Measurements from ENCODE around the gene LBH.
A peak's percentile ranks its signal among the peaks of the same experiment; 100 is the strongest.
"Not testable (repeated sequence)": the region's sequence is repeated elsewhere in the genome, so short reads cannot be mapped to it uniquely, and the experiment has no call there.

The LBH gene

DNA sequence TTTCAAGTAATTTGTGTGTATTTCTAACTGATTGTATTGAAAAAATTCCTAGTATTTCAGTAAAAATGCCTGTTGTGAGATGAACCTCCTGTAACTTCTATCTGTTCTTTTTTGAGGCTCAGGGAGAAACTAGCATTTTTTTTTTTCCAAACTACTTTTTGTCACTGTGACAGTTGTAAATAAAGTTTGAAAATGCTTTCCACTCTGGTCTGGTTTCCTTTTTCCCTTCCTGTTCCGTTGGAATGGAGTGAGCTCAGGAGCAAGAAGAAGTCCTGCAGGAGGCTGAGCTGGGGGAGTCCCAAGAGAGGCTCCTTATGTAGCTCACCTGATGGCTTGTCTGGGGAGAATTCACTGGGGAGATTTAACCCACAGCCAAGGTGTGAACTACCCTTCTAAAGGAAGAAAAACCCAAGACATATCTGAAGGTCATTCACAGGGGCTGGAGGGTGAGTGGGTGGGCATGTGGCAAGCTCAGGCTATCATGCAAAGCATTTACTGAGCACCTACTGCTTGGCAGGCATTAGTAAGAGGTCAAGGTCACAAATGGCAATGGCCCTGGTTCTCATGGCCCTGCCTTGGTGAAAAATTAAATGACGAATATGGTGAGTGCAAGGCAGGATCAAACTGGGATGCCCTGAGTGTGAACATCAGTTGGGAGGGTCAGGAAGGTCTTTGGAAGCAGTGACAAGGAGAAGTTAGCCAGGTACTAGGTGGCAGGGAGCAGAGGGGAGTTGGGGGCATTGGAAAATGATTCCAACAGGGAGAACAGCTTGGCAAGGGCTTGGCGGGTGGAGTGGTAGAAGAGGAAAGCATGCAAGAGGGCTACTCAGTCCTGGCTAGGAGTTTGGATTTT lies 28.7 kb downstream of the LBH start:
- DNase-seq, result no peak

DNA sequence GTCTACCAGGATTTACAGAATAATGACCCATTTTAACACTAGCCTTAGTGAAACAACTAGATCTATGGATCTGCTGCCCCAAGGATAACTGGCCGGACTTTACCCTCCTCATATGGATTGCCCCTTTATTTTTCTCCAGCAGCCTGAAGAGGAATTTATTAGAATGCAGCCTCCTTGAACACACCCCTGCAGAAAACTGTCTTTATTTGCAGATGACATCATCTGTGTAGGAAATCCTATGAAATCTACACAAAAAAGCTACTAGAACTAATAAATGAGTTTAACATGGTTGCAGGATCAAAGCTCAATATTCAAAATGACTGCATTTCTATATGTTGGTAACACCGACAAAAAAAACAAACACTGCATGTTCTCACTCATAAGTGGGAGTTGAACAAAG lies 29.6 kb downstream of the LBH start:
- no peak for DNase-seq

DNA sequence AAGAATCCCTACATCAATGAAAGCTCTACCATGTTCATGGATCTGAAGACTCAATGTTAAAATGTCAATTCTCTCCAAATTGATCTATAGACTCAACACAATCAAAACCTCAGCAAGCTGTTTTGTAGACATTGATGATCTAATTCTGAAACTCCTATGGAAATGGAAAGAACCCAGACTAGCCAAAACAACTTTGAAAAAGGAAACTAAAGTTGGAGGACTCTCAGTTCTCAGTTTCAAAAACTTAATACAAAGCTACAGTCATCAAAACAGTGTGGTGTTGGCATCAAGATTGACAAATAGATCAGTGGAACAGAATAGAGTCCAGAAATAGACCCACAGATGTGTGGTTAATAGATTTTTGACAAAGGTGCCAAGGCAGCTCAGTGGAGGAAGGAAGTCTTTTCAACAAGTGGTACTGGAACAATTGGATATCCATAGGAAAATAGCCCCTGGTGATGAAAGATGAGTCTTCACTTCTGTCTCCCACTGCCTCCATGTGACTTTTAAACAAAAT lies 30.4 kb downstream of the LBH start:
- DNase-seq, result no peak

DNA sequence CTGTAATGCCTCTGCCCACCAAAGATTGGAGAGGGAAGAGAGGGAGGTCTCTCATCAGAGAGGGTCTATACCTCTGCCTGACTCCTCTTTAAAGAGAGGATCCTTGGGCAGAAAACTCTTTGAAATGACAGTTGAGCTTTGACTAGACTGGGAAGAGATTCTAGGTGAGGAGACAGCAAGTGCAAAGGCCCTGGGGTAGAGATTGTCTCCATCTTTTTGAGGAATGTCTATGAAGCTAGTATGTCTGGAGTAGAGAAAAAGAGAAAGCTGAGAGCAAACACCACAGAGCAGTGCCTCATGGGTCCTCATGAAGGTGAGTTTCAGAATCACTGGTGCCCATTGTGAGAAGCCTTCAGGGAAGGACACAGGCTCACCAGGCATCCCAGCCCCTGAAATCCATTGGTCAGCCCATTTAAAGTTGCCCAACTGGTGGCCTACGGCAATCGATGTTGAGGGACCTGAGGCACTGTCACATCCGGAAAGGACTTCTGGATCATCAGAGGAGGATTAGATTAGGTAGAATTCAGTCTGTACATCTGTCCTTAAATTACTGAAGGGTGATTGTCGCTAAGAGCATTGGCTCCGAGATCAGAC lies 31.5 kb downstream of the LBH start:
- no peak for DNase-seq

DNA sequence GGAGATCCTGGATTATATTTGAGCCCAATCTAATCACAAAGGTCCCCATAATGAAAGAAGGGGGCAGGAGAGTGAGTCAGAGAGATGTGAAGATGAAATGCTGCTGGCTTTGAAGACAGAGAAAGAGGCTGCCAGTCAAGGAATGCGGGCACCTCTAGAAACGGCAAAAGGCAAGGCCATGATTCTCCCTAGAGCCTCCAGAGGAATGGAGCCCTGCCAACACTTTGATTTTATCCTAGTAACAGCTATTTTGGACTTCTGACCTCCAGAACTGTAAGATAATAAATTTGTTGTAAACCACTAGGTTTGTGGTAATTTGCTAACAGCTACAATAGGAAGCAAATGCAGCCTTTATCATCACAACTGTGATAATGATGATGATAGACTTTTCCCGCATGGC lies 32.9 kb downstream of the LBH start:
- DNase-seq, result no peak

DNA sequence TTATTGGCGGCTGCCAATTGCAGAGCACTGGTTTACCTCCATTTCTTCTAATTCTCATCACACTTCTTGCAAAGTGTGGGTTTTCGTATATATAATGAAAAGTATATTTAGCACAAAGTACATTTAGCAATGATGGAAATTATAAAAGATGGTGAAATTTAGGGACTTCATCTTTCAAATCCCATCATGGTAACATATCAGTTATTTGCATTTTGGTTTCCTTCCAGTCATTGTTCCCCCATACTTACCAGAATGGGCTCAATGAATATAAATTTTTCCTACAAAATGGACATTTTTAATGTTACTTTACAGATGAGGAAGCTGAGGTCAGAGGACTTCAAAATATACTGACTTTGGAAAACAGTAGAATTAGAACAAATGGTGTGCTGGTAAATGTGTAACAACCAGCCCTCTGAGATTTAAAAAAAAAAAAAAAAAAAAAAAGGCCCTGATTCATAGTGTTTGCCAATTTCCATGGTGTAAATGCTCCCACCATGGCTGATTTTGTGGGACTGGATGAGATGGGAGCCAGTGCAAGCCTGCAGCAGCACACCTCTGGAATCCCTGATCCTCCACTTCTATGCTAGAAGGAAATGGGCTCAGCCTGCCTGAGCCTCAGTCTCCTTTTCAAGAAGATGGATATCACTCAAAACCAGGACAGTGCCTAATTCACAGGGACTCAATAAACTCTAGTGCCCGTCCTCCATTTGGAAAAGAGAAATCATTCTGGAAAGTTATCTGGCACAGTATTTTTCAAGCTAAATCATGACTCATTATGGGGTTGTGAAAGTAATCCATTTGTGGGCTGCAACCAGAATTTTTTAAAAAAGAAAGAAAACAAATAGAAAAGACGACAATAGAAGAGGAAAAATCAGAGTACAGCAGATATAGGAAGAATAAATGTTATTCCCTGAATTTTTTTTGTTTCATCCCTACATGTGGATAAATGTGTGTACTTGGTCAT lies 34.0 kb downstream of the LBH start:
- no peak for DNase-seq

DNA sequence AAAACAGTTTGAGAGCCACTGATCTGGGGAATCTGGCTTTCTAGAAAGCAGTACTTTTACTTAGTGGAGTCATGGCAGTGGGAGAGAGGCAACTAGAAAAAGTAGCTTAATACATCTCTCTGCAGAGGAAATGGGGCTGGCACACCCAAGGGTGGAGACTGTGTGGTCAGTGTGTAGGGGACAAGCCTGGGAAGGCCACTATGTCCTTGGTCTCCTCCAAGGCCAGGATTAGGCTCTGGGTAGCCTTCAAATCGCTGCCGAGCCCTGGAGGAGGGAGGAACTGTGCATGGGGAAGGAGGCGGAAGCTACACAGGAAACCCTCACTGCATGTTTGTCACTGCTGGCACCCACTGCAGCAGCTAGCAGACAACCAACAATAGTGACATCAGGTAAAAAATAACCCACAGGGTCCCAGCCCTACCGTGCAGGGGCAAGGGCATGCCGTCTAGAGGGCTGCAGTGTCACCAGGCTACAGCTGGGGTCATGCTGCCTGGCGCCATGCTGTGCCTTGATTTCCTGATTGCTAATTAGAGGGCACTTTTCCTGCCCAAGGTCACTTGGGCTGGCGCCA lies 34.8 kb downstream of the LBH start:
- peak; percentile 68 for DNase-seq

DNA sequence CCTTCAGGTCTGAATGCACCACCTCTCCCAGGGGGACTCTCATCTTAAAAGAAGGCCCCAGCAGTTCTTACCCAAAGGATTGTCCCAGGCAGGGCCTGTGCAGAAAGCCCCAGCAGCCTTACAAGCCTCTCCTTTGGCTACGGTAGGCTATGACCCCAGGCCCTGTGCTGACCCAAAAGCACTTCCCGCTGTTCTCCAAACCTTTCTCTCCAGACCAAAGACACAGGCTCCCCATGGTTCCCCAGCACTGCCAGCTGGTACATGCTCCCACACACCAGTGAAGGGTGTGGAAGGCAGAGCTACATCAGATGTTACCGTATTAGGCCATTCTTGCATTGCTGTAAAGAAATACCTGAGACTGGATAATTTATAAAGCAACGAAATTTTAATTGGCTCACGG lies 35.4 kb downstream of the LBH start:
- no peak for DNase-seq

DNA sequence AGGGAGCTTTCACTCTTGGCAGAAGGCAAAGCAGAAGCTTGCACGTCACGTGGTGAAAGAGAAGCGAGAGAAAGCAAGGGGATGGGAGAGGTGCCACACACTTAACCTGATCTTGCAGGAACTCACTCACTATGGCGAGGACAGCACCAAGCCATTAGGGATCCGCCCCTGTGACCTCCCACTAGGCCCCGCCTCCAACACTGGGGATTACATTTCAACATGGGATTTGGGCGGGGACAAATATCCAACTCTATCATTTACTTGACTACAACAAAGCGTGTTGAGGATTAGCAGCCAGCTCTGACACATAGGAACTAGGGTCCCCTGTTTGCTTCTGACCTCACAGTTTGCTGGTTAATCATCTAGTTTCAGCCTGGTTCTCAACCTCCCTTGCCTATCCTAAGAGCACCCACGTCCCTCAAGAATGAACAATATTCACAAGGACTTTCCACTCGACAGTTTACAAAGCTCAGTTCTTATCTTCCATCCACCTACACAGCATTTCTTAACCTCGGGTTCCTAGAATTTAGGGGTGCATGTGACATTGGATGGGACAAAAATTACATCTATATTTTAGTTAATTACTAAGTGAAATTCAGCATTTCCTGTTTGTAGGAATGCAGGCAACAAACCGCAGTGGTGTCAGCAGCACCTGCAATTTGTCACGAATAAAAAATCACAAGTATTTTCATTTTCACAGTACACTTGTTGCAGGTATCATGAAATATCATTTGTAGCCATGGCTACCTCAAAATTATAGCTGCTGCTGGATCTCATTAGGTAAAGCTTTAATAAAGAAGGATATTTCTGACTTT lies 36.0 kb downstream of the LBH start:
- DNase-seq, result peak; percentile 50

DNA sequence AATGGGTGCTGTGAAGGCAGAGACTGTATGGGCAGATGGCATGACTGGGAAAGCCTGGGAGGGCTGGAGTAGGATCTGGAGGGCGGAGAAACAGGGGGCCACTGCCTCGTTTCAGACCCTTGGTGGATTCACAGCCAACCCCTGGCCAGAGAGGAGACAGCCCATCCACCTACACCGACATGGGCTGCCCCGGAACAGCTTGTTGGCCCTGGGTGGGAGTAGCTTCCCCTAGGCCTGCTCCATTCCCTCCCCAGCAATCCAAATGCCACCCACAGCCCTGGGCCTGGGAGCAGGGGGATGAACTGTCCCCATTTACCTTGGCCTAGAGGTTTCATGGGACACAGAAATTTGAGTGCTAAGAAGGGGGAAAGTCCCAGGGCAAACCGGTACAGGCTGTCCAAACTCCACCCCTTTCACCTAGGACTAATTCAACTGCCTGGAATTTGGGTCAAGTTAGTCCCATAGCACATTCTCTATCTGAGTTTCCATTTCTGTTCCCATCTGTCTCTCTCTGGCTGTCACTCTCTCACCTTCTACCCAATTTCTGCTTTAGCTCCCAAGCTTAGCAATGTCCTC lies 37.0 kb downstream of the LBH start:
- no peak for DNase-seq

DNA sequence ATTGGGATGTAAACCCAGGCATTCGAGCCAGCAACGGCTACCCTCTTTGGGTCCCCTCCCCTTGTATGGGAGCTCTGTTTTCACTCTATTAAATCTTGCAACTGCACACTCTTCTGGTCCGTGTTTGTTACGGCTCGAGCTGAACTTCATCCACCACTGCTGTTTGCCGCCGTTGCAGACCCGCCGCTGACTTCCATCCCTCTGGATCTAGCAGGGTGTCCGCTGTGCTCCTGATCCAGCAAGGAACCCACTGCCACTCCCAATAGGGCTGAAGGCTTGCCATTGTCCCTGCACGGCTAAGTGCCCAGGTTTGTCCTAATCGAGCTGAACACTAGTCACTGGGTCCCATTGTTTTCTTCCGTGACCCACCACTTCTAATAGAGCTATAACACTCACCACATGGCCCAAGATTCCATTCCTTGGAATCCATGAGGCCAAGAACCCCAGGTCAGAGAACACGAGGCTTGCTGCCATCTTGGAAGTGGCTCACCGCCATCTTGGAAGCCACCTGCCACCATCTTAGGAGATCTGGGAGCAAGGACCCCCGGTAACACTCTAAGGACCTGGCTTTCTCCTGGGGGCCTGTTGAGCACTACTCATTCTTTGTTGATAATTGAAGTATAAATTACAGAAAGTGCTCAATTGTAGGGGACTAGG lies 37.9 kb downstream of the LBH start:
- not testable (repeated sequence) for DNase-seq

DNA sequence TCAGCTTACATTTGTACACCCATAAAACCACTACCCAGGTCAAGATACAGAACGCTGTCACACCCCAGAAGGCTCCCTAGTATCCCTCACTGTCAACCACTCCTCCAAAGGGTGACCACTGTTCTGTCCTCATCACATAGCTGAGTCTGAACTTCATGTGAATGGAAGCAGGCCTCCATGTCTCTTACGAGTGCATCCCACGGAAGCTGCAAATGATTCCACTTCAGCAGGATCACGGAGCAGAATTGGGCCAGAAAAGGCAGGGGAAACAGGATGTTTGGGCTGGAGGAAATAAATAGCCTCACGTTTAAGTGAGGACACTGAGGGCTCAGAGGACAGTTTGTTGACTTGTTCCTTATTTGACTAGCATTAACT lies 38.4 kb downstream of the LBH start:
- no peak for DNase-seq

DNA sequence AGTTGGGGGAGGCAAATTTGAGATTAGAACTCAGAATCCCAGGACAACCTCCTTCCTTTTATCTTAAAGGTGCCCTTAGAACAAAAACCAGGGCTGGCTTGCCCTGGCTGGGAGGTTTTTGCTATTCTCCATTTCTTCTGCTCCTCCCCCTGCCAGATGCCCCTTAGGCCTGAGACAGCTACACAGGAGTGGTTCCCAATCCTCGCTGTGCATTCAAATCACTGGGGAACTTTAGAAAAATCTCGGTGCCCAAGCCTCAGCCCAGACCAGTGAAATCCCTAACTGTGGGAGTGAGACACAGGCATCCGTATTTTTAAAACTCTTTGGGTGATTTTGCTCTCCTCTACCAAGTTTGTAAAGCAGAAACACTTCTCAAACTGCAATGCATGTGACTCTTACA lies 38.8 kb downstream of the LBH start:
- DNase-seq, result no peak

DNA sequence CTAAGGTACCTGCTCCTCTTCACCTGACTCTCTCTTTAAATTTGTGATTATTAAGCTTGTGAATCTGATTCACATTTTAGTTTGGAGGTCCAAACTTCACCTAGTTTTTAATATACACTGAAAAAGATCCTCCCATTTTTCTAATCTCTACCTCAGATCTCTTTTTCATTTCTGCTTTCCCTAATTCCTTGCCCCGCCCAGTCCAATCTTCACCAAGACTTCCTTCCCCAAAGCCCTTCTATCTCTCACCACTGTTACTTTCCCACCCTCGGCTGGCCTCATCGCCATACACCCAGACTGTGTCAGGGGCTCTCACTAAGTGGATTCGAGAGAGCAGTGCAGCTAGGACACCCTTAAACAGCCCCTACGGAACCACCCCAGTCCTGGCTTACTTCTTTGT lies 40.0 kb downstream of the LBH start:
- peak; percentile 57 for DNase-seq

DNA sequence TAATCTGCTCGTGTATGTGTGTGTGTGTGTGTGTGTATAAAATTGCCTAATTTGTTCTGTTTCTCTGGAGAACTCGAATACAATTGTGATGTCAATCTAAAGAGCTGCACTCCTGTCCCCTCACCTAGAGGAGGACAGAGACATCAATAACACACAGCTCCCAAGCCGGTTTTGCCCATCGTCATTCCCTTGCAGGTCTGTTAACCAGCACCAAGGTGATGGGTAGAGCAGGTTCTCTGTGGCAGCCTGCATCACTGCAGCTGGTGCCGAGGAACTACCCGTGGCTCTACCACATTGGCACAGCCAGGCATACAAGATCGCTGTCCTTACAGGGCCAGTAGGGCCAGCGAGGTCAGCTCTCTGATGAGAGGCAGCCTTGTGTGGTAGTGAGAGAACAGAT lies 41.0 kb downstream of the LBH start:
- DNase-seq, result no peak

DNA sequence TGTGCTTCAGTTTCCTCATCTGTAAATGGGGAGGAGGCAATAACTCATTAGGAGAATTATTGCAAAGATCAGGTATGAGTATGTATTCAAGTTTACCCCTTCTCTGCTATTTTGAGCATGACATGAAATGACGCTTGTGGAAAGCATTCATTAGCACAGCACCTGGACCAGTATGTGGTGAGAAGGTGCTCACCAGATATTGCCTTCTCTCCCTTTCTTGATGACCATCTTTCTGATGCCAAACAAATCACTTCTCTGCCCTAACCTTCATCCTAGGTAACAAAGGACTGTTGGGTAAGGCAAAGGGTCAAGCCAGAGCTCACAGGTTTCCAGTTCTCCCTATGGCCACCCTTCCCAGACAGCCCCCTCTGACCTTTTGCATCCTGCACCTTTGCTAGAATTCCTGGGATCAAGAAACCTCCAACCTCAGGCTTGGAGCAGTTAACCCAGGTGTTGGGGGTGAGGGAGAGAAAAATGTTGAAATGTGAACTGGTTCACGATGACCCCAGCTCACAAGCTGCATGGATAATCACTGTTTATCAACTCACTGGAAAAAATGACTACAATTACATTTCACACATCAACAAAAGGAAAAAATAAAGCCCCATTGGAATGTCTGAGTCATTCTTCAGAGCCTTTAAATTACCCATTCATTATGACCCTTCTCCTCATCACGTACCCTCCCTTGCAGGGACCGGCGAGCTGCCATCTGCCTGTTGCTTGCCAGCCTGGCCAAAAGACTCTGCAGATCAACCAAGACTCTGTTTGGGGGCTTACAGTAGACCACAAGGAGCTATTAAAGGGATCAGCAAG lies 41.6 kb downstream of the LBH start:
- DNase-seq, result no peak

DNA sequence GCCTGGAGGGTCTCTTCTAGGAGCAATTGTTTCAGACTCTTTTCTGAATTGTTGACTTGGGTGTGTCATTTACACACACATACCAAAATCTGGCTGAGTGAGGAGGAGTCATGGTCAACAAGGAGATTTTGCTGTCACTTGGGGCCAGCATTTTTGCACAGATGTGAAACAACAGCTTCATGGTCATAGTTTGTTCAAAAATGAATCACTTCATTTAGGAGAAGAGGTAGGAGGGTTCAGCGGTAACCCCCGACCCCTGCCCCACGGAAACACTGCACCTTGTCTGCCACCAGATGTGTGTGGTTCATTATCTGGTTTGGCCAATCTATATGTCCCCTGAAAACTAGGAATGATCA lies 42.2 kb downstream of the LBH start:
- DNase-seq, result no peak

DNA sequence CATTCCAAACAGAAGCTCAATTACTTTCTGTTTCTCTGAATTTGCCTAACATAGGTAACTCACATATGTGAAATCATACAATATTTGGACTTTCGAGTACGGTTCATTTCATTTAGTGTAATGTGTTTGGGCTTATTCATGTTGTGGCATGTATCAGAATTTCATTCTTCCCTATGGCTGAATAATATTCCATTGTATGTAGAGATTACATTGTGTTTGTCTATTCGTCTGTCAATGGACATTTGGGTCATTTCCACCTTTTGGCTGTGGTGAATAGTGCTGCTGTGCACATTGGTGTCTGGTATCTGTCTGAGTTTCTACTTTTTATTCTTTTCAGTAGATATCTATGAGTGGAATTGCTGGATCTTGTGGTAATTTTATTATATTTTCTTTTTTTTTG lies 43.9 kb downstream of the LBH start:
- DNase-seq, result no peak

DNA sequence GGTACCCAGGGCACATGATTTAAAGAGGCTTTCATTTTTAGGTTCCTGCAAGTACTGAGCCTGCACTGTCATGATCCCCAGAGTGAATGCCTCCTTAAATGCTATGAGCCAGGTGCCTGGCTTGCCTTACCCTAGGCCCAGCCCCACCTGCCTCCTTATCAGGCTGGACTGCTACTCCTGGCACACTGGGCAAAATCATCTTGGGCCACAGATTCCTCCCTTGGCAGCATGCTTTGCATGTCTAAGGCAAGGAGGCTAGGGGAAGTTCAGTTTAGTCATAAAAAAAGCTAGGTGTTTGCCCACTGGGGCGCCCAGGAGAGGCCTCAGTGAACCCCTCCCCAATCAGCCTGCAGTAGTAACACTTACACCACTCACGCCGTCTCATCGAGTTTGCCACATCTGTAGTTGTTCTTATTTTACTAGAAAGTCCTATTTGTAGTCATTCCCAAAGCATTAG lies 45.1 kb downstream of the LBH start:
- no peak for DNase-seq

DNA sequence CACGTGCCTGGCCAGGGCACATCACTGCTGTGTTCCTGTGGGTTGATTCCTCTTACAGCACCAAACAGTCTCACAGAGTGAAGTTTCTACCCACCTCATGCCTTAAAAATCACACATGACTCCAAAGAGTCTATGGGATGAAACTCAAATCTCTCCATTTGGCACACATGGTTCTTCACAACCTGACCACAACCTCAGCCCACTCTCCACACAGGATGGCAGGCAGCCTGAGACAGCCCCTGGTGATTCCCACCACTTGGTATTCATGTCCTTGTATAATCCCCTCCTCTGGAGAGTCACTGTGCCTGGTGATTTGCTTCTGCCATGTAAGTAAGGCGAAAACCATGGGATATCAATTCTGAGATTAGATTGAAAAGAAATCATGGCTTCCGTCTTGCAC lies 46.2 kb downstream of the LBH start:
- DNase-seq, result no peak
